HepG2 (cell line): Measurements from ENCODE around the gene CHKA. TPM values are rescaled to one million over a fixed set of nuclear protein-coding genes. Genes with fewer than 3 reads are reported as not detected.

Experiments used
- FOXA3 ChIP-seq: IDR thresholded peaks from 2 replicates; pipeline ENCODE4 v1.6.1; 2016; ENCODE audit warnings: missing genetic modification reagents, missing compliant biosample characterization
- FOXP1 ChIP-seq, 2 experiments: fragments of 450-650 bp in 1 of 2; IDR thresholded peaks; 2 replicates each; pipeline ENCODE4 v1.6.1; 2017 to 2018; ENCODE audit warnings: antibody characterized with exemption in 1 of 2
- GATAD1 ChIP-seq: IDR thresholded peaks from 2 replicates; pipeline ENCODE4 v1.6.1; 2016; ENCODE audit warnings: missing genetic modification reagents, missing compliant biosample characterization
- HMG20B ChIP-seq: conservative IDR thresholded peaks from 2 replicates; pipeline ENCODE4 v1.6.1; 2016; ENCODE audit warnings: missing genetic modification reagents, missing compliant biosample characterization
- HOXA9 ChIP-seq: sonication (generic); formaldehyde crosslinking; IDR thresholded peaks from 2 replicates; pipeline ENCODE4 v1.8.1; 2022; ENCODE audit warnings: missing genetic modification reagents, mild to moderate bottlenecking, moderate library complexity, borderline replicate concordance
- KDM6A ChIP-seq: IDR thresholded peaks from 2 replicates; pipeline ENCODE4 v1.6.1; 2016; ENCODE audit warnings: low read depth
- KLF15 ChIP-seq: sonication (generic); formaldehyde crosslinking; IDR thresholded peaks from 2 replicates; pipeline ENCODE4 v1.8.1; 2023; ENCODE audit warnings: borderline replicate concordance, mild to moderate bottlenecking, inconsistent platforms, missing genetic modification reagents, mixed read lengths
- MAFF ChIP-seq: IDR thresholded peaks from 2 replicates; pipeline ENCODE4 v1.6.1; 2011; ENCODE audit warnings: low read depth, low read length, improper control_type of control experiment
- MAFK ChIP-seq, 2 experiments: IDR thresholded peaks in 1 of 2; conservative IDR thresholded peaks in 1 of 2; 2 replicates each; pipeline ENCODE4 v1.6.1; 2011; ENCODE audit warnings: improper control_type of control experiment in 2 of 2, low read length in 2 of 2
- MTF1 ChIP-seq: sonication (generic); formaldehyde crosslinking; IDR thresholded peaks from 2 replicates; pipeline ENCODE4 v1.5.0; 2020; ENCODE audit warnings: missing genetic modification reagents
- MZF1 ChIP-seq: sonication (generic); formaldehyde crosslinking; IDR thresholded peaks from 2 replicates; pipeline ENCODE4 v1.8.1; 2023; ENCODE audit warnings: mild to moderate bottlenecking, missing genetic modification reagents, borderline replicate concordance
- NR3C1 ChIP-seq: sonication (generic); formaldehyde crosslinking; IDR thresholded peaks from 2 replicates; pipeline ENCODE4 v1.4.0; 2020; ENCODE audit warnings: missing genetic modification reagents
- TRIM24 ChIP-seq: sonication (generic); formaldehyde crosslinking; IDR thresholded peaks from 2 replicates; pipeline ENCODE4 v1.8.0; 2022; ENCODE audit warnings: mild to moderate bottlenecking, missing genetic modification reagents
- ZC3H13 ChIP-seq: sonication (generic); formaldehyde crosslinking; IDR thresholded peaks from 2 replicates; pipeline ENCODE4 v1.8.1; 2023; ENCODE audit warnings: mild to moderate bottlenecking, missing genetic modification reagents, moderate library complexity
- ZFP36L2 ChIP-seq: sonication (generic); formaldehyde crosslinking; IDR thresholded peaks from 2 replicates; pipeline ENCODE4 v1.4.0; 2020; ENCODE audit warnings: missing genetic modification reagents
- ZNF546 ChIP-seq: sonication (generic); formaldehyde crosslinking; conservative IDR thresholded peaks from 2 replicates; pipeline ENCODE4 v1.8.1; 2023; ENCODE audit warnings: mild to moderate bottlenecking, missing genetic modification reagents
- ZNF562 ChIP-seq: sonication (generic); formaldehyde crosslinking; IDR thresholded peaks from 2 replicates; pipeline ENCODE4 v1.8.0; 2022; ENCODE audit warnings: missing genetic modification reagents, borderline replicate concordance
- ZNF598 ChIP-seq: sonication (generic); formaldehyde crosslinking; IDR thresholded peaks from 2 replicates; pipeline ENCODE4 v1.5.1; 2020; ENCODE audit warnings: mild to moderate bottlenecking, missing genetic modification reagents, borderline replicate concordance
- polyA plus RNA-seq, 8 experiments: library from polyadenylated mRNA; depleted of rRNA in 3 of 8; stranded (reverse) in 7 of 8; unstranded in 1 of 8; fragments of >200 nt; fragmentation: Illumina TruSeq in 4 of 8; extraction: Trizol in 4 of 8; gene quantifications; 2 replicates each; pipeline versions ENCODE4 v1.2.1 to v1.2.3, GENCODE V29; 2011 to 2016; ENCODE audit warnings: low read depth in 4 of 8, missing spikeins in 1 of 8, mixed read lengths in 1 of 8; ENCODE audit not compliant: insufficient read depth in 1 of 8
- total RNA-seq, 5 experiments: library from RNA; depleted of rRNA; stranded (reverse); fragments of >200 nt; fragmentation: Illumina TruSeq; extraction: Trizol; gene quantifications; 2 replicates each; pipeline ENCODE4 v1.2.3, GENCODE V29; 2016; ENCODE audit warnings: low read depth in 1 of 5
- TF ChIP-seq, protein P1 (sequence below): sonication (generic); formaldehyde crosslinking; IDR thresholded peaks from 2 replicates; pipeline ENCODE4 v1.5.0; 2020; ENCODE audit warnings: mild to moderate bottlenecking, missing genetic modification reagents, borderline replicate concordance
- TF ChIP-seq, protein P2 (sequence below): sonication (generic); formaldehyde crosslinking; IDR thresholded peaks from 2 replicates; pipeline ENCODE4 v1.5.0; 2020; ENCODE audit warnings: missing genetic modification reagents
- TF ChIP-seq, protein P3 (sequence below): sonication (generic); formaldehyde crosslinking; IDR thresholded peaks from 2 replicates; pipeline ENCODE4 v1.4.0; 2020; ENCODE audit warnings: mild to moderate bottlenecking, missing genetic modification reagents, borderline replicate concordance

Gene CHKA
- total and polyA plus RNA-seq, 2 of the 13 experiments (the other 11 are each of a cell fraction or from before 2014, with no cell fraction given) = 71.6 to 92.7 TPM

DNA sequence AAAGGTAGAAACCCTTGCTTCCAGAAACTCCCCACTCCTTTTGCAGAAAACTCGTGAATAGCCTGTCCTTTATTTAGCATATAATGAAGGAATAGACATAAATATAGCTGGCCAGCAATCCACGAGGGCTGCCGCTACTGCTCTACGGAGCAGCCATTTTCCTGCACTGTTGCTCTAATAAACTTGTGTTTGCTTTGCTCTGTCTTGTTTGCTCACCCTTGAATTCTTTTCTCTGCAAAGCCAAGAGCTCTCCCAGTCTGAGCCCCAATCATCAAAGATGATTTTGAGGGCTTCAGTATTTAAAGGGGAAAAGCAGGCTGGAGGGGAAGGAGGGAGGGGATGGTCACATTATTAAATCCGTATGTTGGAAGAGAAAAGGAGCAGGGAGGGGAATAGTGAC is 16.6 kb upstream of the CHKA start (continued):
- TF ChIP-seq HOXA9 (CRISPR knock-in tag) = no peak
- TF ChIP-seq, protein P1, sequence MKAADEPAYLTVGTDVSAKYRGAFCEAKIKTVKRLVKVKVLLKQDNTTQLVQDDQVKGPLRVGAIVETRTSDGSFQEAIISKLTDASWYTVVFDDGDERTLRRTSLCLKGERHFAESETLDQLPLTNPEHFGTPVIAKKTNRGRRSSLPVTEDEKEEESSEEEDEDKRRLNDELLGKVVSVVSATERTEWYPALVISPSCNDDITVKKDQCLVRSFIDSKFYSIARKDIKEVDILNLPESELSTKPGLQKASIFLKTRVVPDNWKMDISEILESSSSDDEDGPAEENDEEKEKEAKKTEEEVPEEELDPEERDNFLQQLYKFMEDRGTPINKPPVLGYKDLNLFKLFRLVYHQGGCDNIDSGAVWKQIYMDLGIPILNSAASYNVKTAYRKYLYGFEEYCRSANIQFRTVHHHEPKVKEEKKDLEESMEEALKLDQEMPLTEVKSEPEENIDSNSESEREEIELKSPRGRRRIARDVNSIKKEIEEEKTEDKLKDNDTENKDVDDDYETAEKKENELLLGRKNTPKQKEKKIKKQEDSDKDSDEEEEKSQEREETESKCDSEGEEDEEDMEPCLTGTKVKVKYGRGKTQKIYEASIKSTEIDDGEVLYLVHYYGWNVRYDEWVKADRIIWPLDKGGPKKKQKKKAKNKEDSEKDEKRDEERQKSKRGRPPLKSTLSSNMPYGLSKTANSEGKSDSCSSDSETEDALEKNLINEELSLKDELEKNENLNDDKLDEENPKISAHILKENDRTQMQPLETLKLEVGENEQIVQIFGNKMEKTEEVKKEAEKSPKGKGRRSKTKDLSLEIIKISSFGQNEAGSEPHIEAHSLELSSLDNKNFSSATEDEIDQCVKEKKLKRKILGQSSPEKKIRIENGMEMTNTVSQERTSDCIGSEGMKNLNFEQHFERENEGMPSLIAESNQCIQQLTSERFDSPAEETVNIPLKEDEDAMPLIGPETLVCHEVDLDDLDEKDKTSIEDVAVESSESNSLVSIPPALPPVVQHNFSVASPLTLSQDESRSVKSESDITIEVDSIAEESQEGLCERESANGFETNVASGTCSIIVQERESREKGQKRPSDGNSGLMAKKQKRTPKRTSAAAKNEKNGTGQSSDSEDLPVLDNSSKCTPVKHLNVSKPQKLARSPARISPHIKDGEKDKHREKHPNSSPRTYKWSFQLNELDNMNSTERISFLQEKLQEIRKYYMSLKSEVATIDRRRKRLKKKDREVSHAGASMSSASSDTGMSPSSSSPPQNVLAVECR = peak; percentile 23; the same call in 1 of the 2 replicates
- TF ChIP-seq, protein P2, sequence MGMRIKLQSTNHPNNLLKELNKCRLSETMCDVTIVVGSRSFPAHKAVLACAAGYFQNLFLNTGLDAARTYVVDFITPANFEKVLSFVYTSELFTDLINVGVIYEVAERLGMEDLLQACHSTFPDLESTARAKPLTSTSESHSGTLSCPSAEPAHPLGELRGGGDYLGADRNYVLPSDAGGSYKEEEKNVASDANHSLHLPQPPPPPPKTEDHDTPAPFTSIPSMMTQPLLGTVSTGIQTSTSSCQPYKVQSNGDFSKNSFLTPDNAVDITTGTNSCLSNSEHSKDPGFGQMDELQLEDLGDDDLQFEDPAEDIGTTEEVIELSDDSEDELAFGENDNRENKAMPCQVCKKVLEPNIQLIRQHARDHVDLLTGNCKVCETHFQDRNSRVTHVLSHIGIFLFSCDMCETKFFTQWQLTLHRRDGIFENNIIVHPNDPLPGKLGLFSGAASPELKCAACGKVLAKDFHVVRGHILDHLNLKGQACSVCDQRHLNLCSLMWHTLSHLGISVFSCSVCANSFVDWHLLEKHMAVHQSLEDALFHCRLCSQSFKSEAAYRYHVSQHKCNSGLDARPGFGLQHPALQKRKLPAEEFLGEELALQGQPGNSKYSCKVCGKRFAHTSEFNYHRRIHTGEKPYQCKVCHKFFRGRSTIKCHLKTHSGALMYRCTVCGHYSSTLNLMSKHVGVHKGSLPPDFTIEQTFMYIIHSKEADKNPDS (CRISPR knock-in tag) = no peak
- no peak for TF ChIP-seq ZNF598 (CRISPR knock-in tag)
- TF ChIP-seq KLF15 (CRISPR knock-in tag) = no peak
- TF ChIP-seq ZNF562 = no peak
- no peak for TF ChIP-seq MZF1
- no peak for TF ChIP-seq ZFP36L2 (CRISPR knock-in tag)
- TF ChIP-seq MAFK (conservative IDR thresholded peaks at IDR 0.05 in 1 of 2, IDR thresholded peaks at IDR 0.05 in 1 of 2; ENCODE audit: low read length in 2 of 2) = no peak
- TF ChIP-seq MTF1 (CRISPR knock-in tag) = no peak
- TF ChIP-seq NR3C1 (CRISPR knock-in tag) = no peak
- TF ChIP-seq HMG20B (CRISPR knock-in tag) = 0 out of 2 replicates have a peak, but pooled peaks have one; percentile 50
- peak; percentile 53; the same call in 1 of the 2 replicates for TF ChIP-seq KDM6A (CRISPR knock-in tag)
- no peak for TF ChIP-seq MAFF
- TF ChIP-seq FOXP1 (IDR thresholded peaks at IDR 0.05) = no peak
- TF ChIP-seq FOXP1 (CRISPR knock-in tag; IDR thresholded peaks at IDR 0.05) = 0 out of 2 replicates have a peak, but pooled peaks have one; percentile 16
- TF ChIP-seq, protein P3, sequence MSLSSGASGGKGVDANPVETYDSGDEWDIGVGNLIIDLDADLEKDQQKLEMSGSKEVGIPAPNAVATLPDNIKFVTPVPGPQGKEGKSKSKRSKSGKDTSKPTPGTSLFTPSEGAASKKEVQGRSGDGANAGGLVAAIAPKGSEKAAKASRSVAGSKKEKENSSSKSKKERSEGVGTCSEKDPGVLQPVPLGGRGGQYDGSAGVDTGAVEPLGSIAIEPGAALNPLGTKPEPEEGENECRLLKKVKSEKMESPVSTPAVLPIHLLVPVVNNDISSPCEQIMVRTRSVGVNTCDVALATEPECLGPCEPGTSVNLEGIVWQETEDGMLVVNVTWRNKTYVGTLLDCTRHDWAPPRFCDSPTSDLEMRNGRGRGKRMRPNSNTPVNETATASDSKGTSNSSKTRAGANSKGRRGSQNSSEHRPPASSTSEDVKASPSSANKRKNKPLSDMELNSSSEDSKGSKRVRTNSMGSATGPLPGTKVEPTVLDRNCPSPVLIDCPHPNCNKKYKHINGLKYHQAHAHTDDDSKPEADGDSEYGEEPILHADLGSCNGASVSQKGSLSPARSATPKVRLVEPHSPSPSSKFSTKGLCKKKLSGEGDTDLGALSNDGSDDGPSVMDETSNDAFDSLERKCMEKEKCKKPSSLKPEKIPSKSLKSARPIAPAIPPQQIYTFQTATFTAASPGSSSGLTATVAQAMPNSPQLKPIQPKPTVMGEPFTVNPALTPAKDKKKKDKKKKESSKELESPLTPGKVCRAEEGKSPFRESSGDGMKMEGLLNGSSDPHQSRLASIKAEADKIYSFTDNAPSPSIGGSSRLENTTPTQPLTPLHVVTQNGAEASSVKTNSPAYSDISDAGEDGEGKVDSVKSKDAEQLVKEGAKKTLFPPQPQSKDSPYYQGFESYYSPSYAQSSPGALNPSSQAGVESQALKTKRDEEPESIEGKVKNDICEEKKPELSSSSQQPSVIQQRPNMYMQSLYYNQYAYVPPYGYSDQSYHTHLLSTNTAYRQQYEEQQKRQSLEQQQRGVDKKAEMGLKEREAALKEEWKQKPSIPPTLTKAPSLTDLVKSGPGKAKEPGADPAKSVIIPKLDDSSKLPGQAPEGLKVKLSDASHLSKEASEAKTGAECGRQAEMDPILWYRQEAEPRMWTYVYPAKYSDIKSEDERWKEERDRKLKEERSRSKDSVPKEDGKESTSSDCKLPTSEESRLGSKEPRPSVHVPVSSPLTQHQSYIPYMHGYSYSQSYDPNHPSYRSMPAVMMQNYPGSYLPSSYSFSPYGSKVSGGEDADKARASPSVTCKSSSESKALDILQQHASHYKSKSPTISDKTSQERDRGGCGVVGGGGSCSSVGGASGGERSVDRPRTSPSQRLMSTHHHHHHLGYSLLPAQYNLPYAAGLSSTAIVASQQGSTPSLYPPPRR (CRISPR knock-in tag) = no peak
- TF ChIP-seq GATAD1 = no peak
- no peak for TF ChIP-seq ZNF546 (CRISPR knock-in tag)
- no peak for TF ChIP-seq ZC3H13 (CRISPR knock-in tag)
- TF ChIP-seq FOXA3 (CRISPR knock-in tag) = peak; percentile 70
- TF ChIP-seq TRIM24 (CRISPR knock-in tag) = no peak
